Stimulated activated CD4-positive, alpha-beta T cell treated with anti-CD3 and anti-CD28 coated beads, Interleukin-1b, Interleukin-23, amount 100 ng/mL, for 48 hours (primary cell): ENCODE data around the gene TRIM10.
A peak's percentile ranks its signal among the peaks of the same experiment; 100 is the strongest.
"Not testable (repeated sequence)": the region's sequence is repeated elsewhere in the genome, so short reads cannot be mapped to it uniquely, and the experiment has no call there.

Experiments used
- DNase-seq: peaks from one replicate; pipeline ENCODE4 v3.0.0-alpha.2; 2020

The TRIM10 gene

DNA sequence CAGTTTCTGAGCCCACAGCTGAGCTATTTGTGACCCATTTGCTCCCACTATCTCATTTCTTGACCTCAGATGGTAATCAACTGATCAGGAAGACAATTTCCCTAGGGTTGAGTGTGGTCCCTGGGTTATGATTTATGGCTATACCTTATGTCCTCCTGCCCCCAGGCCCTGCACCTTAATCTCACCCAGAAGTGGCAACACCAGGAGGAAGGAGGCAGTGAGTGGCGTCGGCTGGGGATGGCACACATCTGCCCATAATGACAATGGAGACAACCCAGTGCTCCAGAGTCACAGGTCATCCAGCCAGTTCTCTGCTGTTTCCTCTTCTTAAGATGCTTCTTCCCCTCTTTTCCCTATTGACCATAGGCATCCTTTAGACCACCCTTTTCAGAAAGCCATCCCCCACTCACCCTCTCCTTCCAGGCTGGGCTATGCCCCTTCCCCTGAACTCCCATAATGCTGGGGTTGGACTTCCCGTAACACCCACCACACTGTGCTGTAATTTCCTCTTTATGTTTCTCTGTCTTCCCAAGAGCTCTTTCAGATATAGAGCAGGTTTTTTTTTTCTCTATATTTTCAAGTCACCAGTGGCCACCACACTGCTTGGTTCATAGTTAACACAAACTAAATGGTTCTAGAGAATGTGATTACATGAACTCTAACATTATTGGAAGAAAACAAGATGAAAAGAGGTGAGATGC is 8.0 kb downstream of the TRIM10 start:
- no peak for DNase-seq

DNA sequence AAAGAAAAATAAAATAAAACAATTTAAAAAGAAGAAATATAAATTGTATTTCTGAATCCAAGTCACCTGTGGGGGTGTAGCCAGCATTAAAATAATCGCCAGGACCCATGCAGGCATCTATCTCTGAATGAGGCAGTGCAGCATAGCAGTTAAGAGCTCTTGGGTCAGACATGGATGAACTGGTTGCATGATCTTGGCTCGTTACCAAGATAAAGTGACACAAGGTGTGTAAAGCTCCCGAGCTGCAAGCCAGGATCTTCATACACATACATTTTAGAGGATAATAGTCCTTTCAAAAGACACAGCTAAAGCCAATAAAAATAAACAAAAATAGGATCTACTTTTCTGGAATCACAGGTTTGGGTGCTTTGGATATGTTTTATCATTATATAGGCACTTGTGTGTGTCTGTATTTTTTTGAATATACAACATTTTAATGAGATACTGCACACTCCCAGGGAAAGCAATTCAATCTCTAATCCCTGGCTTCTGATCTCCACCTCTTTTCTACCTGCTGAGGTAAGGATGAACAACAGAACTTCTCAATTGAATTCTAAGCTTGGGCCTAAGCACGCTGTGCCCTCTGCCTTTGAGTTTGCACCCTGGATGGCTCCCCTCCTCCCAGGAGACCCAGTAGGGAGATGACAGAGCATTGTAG is 8.9 kb downstream of the TRIM10 start:
- DNase-seq: no peak

DNA sequence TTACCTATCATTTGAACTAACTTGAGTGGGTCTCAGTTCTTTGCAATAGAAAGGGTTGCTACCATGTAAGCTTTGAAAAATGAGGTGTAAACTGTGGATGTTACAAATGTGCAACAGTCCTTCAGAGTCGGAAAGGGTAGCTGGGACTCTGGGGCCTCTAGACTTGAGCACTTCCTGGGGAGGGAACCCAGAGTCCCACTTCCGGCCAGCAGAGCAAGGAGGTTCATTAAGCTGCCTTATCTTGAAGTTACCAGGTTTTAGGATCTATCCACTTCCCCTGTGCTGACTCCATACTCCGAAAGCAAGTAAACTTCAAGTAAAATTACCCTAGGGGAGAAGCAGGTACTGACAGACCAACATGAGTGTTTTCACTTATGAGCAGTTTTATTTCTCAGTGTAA is 9.4 kb downstream of the TRIM10 start:
- DNase-seq: no peak

DNA sequence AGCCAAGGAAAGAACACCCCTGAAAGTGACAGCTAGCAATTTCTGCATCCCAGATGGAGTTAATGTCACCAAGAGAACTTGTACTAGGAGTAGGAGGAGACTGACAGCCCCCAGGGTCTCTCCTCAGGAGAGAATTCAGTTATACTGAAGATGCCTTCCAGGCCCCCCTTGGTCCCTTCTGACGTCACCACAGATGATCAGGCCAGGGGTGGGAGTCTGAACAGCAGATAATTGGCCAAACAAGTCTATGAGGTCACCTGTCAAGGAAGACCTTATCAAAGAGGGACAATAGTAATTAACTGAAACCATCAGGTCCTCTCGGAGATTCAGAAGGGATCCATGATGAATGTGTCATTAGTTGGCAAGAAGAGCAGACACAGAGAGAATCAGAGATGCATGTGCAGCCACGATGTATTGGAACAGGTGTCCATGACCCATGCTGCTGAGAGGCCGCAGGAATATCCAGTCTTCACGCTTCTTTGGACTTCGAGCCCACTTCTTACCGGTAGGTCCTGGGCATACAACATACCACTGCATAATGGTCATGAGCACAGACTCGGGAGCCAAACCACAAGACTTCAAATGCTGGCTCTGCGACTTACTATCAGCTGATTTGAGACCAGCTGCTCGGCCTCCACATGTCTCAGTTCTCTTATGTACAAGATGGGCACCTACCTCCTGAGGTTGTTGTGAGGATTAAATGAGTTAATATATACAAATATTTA is 10.2 kb downstream of the TRIM10 start:
- DNase-seq: no peak

DNA sequence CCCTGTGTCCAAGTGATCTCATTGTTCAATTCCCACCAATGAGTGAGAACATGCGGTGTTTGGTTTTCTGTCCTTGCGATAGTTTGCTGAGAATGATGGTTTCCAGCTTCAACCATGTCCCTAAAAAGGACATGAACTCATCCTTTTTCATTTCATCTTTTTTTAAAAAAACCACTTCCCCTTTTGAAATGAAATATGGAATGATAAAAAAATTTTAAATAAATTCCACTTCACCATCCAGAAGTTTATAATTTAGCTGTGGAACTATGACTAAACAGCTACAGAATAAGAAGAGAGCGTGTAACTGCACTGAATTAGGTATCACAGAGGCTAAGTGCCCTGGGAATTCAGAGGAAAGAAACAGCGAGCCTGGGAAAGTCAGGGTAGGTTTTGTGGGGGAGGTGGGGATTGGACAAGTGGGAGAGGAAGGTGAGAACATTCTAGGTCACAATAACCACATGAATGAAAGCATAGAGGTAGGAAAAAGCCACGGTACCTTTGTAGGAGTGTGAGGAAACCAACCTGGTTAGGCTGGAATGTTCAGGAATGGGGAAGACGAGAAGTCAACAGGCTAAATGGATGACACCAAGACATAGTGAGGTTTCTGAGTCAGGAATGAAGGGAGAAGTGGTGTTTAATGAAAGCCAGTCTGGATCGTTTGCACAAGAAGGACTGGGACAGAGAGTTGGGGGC is 11.0 kb downstream of the TRIM10 start:
- no peak for DNase-seq

DNA sequence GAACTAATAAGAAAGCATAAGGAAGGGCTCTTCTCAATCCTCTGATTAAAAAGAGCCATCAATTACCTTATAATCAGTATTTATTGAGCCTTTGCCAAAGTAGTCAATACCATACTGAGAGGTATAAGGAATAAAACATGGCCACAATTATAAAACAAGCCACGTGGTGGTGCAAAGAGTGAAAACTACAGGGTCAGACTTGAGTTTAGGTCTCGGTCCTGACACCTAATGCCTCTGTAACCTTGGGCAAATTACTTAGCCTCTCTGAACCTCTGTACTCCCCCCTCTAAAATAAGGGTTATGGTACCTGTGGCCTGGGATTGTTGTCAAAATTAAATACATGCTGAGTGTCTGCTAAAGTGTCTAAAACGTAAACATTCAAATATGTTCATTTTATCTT is 11.8 kb downstream of the TRIM10 start:
- no peak for DNase-seq

DNA sequence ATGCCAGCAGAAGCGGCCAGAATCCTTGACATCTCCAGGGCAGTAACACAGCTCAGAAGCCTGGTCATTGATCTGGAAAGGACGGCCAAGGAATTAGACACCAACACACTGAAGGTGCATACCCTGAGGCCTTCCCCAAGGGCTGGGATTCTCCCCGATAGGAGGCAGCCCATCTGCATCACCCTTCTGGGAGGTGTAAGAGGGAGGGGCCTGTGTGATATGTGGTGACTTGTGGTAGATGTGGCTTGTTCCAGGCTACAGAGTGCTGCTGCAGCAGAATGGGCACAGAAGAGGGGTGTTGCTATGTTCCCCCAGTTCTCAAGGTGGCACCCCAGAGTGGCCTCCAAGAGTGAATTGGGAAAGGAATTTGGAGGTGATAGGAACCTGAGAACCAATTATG is 13.9 kb downstream of the TRIM10 start:
- DNase-seq: no peak

DNA sequence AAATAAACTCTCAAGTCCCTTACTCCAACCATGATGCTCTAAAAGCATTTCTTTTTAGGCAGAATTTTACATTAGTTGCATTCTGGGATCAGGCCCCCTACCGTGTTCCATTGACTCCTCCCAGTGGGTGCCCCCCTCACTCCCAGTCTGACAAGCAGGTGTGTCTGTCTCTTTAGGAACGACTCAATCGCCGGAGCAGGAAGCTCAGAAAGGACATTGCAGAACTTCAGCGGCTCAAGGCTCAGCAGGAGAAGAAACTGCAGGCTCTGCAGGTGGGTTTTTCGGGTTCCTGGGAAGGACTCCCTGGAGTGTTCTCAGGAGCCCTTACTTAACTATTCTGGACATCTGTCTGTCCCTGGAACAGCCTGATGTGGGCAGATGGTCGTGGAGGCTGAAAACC is 15.2 kb downstream of the TRIM10 start:
- no peak for DNase-seq

DNA sequence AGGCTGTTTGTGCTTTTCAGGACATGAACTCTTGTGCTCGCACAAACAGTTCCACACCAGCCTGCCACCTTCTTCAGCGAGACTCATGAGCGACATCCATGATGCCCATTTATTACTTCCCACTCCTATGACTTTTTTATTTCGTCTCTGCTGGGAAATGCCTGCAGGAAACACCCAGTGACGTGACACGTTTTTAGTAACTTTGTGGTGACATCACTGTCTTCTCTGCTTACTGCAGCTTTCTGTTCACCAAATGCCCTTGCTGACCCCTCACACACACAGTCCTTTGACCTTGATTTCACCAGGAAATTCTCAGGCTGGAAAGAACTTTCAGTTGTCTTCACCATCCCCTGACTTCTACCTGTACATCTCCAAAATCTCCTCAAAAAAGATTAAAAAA is 16.2 kb downstream of the TRIM10 start:
- no peak for DNase-seq

DNA sequence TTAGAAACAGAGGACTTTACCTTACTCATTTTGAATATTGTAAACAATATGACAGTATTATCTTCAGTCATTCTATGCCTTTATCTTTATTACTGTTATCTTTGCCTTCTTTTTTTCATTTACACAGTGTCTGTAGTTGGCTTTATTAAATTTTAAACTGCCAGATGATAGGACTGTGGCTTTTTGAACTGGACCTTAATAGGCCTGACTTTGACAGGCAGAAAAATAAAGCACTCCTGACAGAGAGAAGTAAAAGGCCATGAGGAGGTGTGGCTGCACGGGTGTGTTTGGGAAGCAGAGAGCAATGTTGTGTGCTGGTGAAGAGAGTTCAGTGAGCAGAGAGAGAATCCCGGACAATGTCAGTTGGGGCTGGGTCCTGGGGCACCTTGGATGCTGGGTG is 17.2 kb downstream of the TRIM10 start:
- no peak for DNase-seq

DNA sequence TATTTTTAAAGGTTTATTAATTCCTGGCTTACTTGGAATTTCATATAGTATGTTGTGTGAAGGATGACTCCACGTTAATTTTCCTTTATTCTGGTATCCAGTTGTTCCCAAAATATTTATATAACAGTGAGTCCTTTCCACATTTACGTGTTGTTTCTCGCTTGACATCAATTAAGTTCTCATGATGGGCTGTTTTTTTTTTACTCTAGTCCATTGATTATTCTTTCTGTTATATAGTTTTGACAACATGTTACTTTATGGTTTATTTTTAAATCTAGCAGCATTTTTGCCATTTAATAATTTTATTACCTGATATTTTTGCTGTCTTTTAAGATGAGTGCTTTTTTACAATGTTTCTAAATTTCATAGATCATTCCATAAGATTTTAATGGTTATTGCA is 18.3 kb downstream of the TRIM10 start:
- no peak for DNase-seq

DNA sequence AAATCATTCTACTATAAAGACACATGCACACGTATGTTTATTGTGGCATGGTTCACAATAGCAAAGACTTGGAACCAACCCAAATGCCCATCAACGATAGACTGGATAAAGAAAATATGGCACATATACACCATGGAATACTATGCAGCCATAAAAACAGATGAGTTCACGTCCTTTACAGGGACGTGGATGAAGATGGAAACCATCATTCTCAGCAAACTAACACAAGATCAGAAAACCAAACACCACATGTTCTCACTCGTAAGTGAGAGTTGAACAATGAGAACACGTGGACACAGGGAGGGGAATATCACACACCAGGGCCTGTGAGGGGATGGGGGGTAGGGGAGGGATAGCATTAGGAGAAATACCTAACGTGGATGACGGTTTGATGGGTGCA is 20.8 kb downstream of the TRIM10 start:
- DNase-seq: not testable (repeated sequence)

DNA sequence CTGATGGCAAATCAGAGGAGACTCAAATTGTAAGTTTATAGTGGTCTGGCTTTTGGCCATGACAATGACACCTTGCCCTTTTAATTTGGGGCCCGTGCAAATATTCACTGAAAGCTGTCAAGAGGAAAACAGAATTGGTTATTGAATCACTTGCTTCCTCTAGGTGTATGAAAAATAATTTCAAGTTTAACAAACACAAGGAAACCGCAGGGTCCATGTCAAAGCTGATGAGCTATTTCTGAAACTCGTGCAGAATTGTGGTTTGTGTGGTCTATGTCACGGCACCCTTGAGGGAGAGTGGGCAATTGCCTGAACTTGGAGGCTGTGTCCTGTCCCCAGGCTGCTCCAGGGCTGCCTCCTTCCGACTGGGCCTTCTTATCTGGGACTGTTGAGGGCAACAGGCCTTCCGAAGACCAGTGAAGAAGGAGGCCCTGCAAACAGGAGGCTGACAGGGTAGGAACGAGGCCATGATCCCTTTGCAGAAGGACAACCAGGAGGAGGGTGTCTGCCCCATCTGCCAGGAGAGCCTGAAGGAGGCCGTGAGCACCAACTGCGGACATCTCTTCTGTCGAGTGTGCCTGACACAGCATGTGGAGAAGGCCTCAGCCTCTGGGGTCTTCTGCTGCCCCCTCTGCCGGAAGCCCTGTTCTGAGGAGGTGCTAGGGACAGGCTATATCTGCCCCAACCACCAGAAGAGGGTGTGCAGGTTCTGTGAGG is 24.3 kb downstream of the TRIM10 start:
- peak; percentile 19 for DNase-seq

DNA sequence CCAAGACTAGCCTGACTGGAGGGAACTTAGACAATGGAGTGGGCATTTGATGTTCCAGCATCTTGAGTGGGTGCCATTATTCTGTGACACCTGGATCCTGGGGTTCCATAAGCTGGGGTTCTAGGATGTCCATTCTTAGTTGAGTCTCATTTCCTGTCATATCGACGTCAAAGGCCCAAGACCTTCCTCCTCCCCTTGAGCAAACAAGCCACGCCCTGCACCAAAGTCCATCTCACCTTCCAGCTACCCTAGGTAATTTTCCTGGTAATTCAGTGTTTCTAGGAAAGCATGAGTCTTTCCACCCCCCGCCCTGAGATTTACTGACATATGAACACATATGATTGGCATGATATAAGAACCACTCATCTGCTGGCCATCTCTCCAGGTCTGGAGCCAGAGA is 25.3 kb downstream of the TRIM10 start, which contains the start of gene TRIM40:
Gene TRIM40 (plus strand): TSS at position 384 of the 400 bp plus-strand sequence. CDS start 897 bp downstream, outside the sequence.
- no peak for DNase-seq

DNA sequence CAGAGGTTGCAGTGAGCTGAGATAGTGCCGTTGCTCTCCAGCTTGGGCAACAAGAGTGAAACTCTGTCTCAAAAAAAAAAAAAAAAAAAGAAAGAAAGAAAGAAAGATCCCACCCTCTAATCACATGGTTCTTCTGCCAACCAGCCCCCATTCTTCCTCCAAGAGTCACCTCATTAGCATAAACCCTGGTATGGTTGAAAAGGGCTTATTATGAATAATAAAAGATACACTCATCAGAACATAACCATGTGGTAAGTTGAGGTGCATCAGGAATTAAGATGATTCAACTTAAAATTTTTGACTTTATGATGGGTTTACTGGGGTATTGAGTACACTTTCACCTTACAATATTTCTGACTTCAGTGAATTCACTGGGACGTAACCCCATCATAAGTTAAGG is 25.9 kb downstream of the TRIM10 start:
- no peak for DNase-seq

DNA sequence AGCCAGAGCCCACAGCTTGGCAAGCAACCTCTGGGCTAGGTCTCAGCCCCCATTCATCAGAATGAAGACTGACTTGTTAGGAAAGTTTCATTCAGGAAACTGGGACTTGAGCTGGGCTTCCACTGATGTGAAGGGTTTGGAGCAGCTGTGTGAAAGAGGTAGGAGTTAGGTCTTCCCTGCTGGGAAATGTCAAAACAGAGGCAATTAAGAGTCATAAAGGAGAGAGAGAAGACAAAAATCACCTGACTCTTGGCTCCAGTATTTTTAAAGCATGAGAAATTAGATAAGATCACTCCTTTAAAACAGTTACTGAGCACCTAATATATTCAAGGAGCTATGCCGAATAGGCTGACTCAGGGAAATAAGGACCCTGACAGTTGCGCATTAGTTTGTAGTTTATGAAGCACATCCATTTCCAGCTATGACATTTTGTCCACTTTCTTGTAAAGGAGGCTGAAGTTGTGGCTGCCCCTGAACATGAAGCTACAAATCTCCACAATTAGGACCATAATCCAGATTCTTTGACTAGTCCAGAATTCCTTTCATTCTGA is 29.0 kb downstream of the TRIM10 start:
- DNase-seq: no peak

DNA sequence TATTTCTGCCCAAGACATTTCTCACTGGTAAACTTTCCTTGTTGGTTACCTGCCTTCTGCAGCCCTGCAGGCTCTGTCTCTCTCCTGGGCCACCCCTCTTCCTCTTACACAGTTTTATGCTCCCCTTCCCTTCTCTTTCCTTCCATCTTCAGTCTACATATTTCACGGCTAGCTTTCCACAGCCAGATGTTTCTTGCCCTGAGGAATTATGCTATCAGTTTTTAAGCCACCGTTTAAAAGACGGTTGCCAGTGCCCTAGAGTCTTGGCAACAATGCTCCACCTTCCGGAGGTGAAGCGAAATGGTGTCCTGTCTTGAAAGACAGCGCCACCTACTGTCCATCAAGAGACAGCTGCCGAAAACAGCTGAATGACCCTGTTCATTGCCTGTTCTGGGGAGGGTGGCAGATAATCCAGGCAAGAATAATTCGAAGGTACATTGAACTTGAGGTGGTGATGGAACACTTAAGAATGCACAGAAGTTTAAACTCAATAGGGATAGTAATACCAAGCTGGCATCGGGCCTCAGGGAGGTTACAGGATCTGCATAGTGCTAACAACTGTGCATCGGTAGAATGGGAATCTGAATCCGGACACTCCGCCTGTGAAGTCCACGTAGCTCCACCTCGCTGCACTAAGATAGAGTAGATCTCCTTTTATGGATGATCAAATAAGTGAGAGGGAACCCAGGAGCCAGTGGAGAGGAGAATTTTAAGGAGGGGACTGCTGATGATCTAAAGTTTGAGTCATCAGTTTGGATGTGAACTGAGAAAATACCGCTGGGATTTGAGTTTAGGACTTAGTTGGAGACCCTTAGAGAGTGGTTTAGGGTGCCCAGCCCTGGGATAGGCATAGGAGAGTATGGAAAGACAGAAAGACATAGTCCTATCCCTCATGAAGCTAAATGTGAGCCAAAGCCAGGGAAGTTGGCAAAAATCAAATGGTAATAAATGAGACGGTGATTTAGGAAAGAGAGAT is 29.8 kb downstream of the TRIM10 start:
- peak; percentile 73 for DNase-seq

DNA sequence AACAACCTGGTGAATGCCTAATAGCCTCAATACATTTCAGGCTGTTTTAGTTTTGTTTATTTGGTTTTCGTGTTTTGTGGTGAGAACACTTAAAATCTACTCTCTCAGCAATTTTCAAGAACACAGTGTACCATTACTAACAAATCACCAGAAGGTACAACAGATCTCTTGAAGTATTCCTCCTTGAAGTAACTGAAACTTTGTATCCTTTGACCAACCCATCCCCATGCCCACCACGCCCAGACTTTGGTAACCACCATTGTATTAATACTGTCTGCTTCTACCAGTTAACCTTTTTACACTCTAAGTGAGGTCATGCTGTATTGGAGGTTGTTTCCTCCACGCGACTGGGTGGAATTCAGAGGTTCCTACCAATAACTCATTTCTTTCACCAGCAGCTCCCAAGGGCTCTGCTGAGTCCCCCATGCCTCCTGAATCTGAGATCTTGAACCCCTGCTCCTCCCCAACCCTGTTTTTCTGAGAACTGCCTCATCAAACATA is 30.8 kb downstream of the TRIM10 start:
- DNase-seq: no peak

DNA sequence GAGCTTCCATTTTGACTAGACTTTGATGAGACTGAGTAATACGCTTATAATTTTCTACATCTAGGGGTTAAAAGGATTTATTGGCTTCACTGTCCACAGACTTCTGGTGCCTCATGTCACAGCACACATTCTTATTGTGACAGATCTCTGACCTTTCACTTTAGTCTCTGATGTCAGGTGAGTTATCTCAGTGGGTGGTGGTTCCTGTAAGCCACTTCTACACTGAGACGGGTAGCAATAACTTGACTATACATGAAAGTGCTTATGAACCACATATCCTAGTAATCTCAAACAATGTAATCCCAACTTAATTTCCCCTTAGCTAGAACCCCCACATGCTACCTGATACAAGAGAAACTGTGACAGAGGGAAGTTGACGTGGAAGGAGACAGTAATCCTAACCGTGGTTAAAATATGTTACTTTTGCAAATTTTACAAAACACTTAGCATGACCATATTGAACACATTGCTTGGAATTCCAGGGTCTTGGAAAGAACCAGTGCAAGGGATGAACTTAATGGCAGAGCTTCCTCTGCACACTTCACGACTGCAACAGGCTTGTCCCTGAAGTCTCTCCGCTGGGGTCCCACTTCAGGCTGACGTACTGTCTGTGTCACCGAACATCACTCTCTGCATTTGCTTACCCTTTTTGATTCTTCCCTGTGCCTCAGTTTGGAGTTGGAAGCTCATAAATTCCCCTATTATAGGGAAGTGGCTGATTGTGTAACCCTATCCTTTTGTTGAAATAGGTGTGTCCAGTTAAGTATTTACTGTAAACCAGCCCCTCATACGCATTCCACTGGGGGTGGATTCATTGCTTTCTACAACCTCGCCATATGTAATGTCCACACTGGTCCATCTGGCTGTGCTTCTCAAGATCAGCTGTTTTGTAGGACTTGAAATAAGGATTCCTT is 31.5 kb downstream of the TRIM10 start:
- DNase-seq: no peak
